ENCODE data around the gene NCOA7. TPM values are rescaled to one million over a fixed set of nuclear protein-coding genes. Genes with fewer than 3 reads are reported as not detected.

NCOA7 gene
- total RNA-seq, 1 experiment from 2014 or later: 9.4 TPM

DNA sequence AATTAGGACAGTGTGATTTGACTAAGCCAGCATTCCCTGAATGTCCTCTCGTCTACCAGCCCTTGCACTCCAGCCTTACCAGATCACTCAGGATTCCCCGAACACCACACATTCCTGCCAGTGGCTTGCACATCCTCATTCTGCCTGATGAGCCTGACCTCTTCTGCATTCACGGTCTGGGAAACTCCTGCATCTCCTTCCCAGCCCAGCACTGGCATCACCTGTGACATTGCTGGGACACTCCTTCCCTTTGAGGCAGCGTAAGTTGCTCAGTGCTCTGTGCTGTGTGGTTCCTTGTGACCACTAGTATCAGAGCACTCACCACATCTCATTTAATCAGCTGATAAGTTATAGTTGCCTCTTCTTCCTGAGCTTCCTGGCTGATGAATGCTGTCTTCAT lies 17.3 kb downstream of the NCOA7 start:
- no peak overlapping the region for H4K91ac ChIP-seq (ENCODE audit: insufficient read length, low read depth, low read length)
- H3K36me3 Mint-ChIP-seq (ENCODE audit: insufficient read depth in 1 of 3, low read depth in 3 of 3): no peaks in the 10 kb centered on the region

More for the DNA sequence above, 17.3 kb downstream of the NCOA7 start:
- no peaks in the 10 kb centered on the region for H3K79me2 ChIP-seq (ENCODE audit: insufficient read depth, low read length)
- no peak overlapping the region for H2BK12ac ChIP-seq (ENCODE audit: insufficient read length, low read depth, low read length)
- H3K4me2 ChIP-seq (ENCODE audit: insufficient read depth, insufficient read length, low read length): no peak overlapping the region
- no peak overlapping the region for H3K27ac ChIP-seq (ENCODE audit: insufficient read length, low read depth, low read length)
- H4K5ac ChIP-seq (ENCODE audit: insufficient read length, low read depth, low read length): no peak overlapping the region
- WGBS (ENCODE audit: extremely low coverage, insufficient read length, low lambda C conversion rate): no CpG with 5 or more reads among the region's 4 CpGs
- H3K4me1 ChIP-seq (ENCODE audit: insufficient read depth, low read length): no peaks in the 10 kb centered on the region
- no peak for DNase-seq
- no peak overlapping the region for H3K4me3 Mint-ChIP-seq
- H3K79me1 ChIP-seq (ENCODE audit: insufficient read depth, low read depth, low read length, poor library complexity, severe bottlenecking): no peaks in the 10 kb centered on the region
- H3K23ac ChIP-seq (ENCODE audit: insufficient read length, low read depth, low read length): no peak overlapping the region
- no peaks in the 10 kb centered on the region for H3K27me3 Mint-ChIP-seq (ENCODE audit: low read depth)
- no peak overlapping the region for H3K14ac ChIP-seq (ENCODE audit: insufficient read depth, low read length)
- H3K4me1 Mint-ChIP-seq: no peaks in the 10 kb centered on the region
- no peak overlapping the region for H2BK15ac ChIP-seq (ENCODE audit: low read depth, low read length)
- H3K18ac ChIP-seq (ENCODE audit: insufficient read length, low read depth, low read length): no peak overlapping the region
- H2AFZ ChIP-seq (ENCODE audit: low read length): no peak overlapping the region
- H3K4ac ChIP-seq (ENCODE audit: low read depth, low read length): no peak overlapping the region
- no peak overlapping the region for H3T11ph ChIP-seq (ENCODE audit: low read length)
- H2BK20ac ChIP-seq (ENCODE audit: low read depth, low read length, poor library complexity, severe bottlenecking): no peak overlapping the region
- no peaks in the 10 kb centered on the region for H4K20me1 ChIP-seq (ENCODE audit: control insufficient read depth, insufficient read depth, insufficient read length)
- no peak overlapping the region for H2BK5ac ChIP-seq (ENCODE audit: insufficient read length, low read length)
- no peak overlapping the region for H2BK120ac ChIP-seq (ENCODE audit: low read depth, low read length, poor library complexity, severe bottlenecking)
- no peaks in the 10 kb centered on the region for H3K23me2 ChIP-seq (ENCODE audit: insufficient read length, low read depth, low read length, poor library complexity, severe bottlenecking)
- no peaks in the 10 kb centered on the region for H3K9me3 ChIP-seq (ENCODE audit: control insufficient read depth, low read depth, low read length)
- H3K9ac ChIP-seq (ENCODE audit: extremely low read depth, insufficient read length, low read length): no peak overlapping the region
- H3K27ac Mint-ChIP-seq: 0 out of 7 replicates have a peak overlapping the region, but pooled peaks of 1 of the 3 experiments have one; percentile 18
- TF ChIP-seq, protein P1, sequence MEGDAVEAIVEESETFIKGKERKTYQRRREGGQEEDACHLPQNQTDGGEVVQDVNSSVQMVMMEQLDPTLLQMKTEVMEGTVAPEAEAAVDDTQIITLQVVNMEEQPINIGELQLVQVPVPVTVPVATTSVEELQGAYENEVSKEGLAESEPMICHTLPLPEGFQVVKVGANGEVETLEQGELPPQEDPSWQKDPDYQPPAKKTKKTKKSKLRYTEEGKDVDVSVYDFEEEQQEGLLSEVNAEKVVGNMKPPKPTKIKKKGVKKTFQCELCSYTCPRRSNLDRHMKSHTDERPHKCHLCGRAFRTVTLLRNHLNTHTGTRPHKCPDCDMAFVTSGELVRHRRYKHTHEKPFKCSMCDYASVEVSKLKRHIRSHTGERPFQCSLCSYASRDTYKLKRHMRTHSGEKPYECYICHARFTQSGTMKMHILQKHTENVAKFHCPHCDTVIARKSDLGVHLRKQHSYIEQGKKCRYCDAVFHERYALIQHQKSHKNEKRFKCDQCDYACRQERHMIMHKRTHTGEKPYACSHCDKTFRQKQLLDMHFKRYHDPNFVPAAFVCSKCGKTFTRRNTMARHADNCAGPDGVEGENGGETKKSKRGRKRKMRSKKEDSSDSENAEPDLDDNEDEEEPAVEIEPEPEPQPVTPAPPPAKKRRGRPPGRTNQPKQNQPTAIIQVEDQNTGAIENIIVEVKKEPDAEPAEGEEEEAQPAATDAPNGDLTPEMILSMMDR (conservative IDR thresholded peaks at IDR 0.05): no peak
- H3K9me3 Mint-ChIP-seq: no peaks in the 10 kb centered on the region
- no peaks in the 10 kb centered on the region for H3K27me3 ChIP-seq (ENCODE audit: insufficient read depth, low read length)
- H4K8ac ChIP-seq (replicated peaks; ENCODE audit: insufficient read length, low read depth, low read length): no peak overlapping the region
- H2AK5ac ChIP-seq (ENCODE audit: insufficient read length, low read length): no peak overlapping the region
- H3K56ac ChIP-seq (ENCODE audit: insufficient read length, low read depth, low read length): no peak overlapping the region
